ENCODE data around the gene TGIF1. TPM values are rescaled to one million over a fixed set of nuclear protein-coding genes. Genes with fewer than 3 reads are reported as not detected.
A peak's percentile ranks its signal among the peaks of the same experiment; 100 is the strongest.

TGIF1 gene
- total and polyA plus RNA-seq, 9 of the 15 experiments (the other 6 are each of a cell fraction or from before 2014, with no cell fraction given) = 16.1 to 77.7 (median 44.6) TPM

DNA sequence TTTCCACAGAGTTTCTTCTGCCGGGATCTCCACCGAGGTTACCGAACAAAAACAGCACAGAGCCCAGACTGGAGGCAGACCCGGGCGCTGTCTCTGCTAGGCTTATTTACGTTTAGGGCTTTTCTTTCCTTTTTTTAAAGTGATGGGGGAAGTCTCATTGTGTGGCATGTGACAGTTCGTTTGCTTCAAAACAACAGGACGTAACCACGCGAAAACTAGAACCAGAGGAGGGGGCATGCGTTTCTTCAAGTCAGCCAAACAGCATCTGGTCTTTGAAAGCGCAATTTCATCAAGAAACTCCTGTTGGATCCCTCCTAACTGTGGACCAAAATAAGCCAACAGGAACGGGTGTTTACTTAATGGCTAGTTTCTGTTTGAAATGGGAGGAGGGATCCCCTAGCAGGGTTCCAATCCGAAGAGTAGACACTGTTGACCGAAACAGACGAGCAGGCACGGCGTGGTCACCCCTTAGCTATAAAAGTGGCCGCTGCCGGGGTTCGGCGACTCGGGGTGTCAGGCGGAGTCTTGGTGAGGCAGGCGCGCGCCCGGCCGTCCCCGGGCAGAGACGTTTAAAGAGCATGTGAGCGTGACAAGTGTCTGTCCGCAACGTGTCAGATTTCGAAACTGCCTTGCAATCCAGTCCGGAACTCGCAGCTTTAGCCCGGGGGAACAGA, 997 bp upstream of the TGIF1 start:
- TSS peak; percentile 62 for BruUV-seq (replicated peaks)
- Histone ChIP-seq H3K4me1 (replicated peaks in 1 of 2; ENCODE audit: control insufficient read depth in 2 of 2, insufficient read depth in 2 of 2, low read length in 2 of 2) (peaks cover 29 to 47% of the 10 kb centered on the region in 2 experiments), H3K9me3 (replicated peaks; ENCODE audit: control insufficient read depth, insufficient read depth, low read depth, low read length) (no peaks in the 10 kb centered on the region), H3K9me1 (ENCODE audit: control insufficient read depth, insufficient read depth, low read length) (no peaks in the 10 kb centered on the region), H3K27ac (ENCODE audit: extremely low read depth, low read depth, low read length) (peak overlapping the region; percentile 98), H2AFZ (ENCODE audit: low read depth, low read length) (peak overlapping the region; percentile 61), H3K4me3 (peak overlapping the region; percentile 87), H4K20me1 (replicated peaks; ENCODE audit: control insufficient read depth, insufficient read depth, low read length) (peaks cover 7% of the 10 kb centered on the region; the same call in 1 of the 2 replicates), H3K4me2 (ENCODE audit: insufficient read depth, low read length) (peak overlapping the region; percentile 99), H3K27me3 (ENCODE audit: control insufficient read depth in 2 of 2, insufficient read depth in 2 of 2, low read length in 2 of 2) (no peaks in the 10 kb centered on the region), H3K9ac (ENCODE audit: insufficient read depth in 1 of 2, low read depth in 2 of 2, low read length in 2 of 2) (peak overlapping the region; percentile 91 to 99), H3K36me3 (ENCODE audit: control insufficient read depth, insufficient read depth, low read length) (peaks cover 4% of the 10 kb centered on the region; the same call in 2 of the 3 replicates), H3K79me2 (ENCODE audit: control insufficient read depth, insufficient read depth, low read length) (peaks cover 73% of the 10 kb centered on the region)
- FAIRE-seq (peak; percentile 44), ATAC-seq (peak; percentile 12), DNase-seq (ENCODE audit: extremely low read depth in 1 of 4, low spot score in 3 of 4) (no peak)
- in situ Hi-C loops (cut with MboI) (no loop called here), intact Hi-C loops (cut with micrococcal nuclease) (loop anchor here (2.0 kb wide), 2 partner anchors 154 to 218 kb away; no protein-coding TSS in a partner anchor)
- under 1% methylated on average over 38 of the region's 38 CpGs for WGBS (ENCODE audit: insufficient coverage, low coverage, missing lambda C conversion rate)
- POLR2A ChIA-PET = interaction anchor here (0.6 to 4.1 kb wide), 17 partner anchors 14 to 216 kb away, joined by 3 to 35 read pairs (median 4); no protein-coding TSS in a partner anchor
- CTCF ChIA-PET (ENCODE audit: low intra/inter-chr PET ratio) = interaction anchor here (1.6 kb wide), 1 partner anchor 168 kb away, joined by 5 read pairs; no protein-coding TSS in a partner anchor
- TF ChIP-seq SETDB1 (IDR thresholded peaks at IDR 0.05; ENCODE audit: low read length) (no peak), RHOXF2B (CRISPR knock-in tag; conservative IDR thresholded peaks at IDR 0.05) (0 out of 2 replicates have a peak, but pooled peaks have one; percentile 4), HDAC6 (IDR thresholded peaks at IDR 0.05; ENCODE audit: low read depth, low read length) (no peak), MXD1 (CRISPR knock-in tag; IDR thresholded peaks at IDR 0.05; ENCODE audit: borderline replicate concordance, poor library complexity, severe bottlenecking) (peak; percentile 27), HMG20B (CRISPR knock-in tag; IDR thresholded peaks at IDR 0.05) (peak; percentile 75; the same call in 1 of the 2 replicates), MTA3 (IDR thresholded peaks at IDR 0.05; ENCODE audit: borderline replicate concordance) (no peak), CTBP1 (IDR thresholded peaks at IDR 0.05; ENCODE audit: borderline replicate concordance) (no peak), RBM22 (IDR thresholded peaks at IDR 0.05; ENCODE audit: low read depth, low read length, poor library complexity, severe bottlenecking) (peak; percentile 82), NEUROD1 (IDR thresholded peaks at IDR 0.05; ENCODE audit: borderline replicate concordance, low read depth, low read length, partially characterized antibody) (peak; percentile 58), MYNN (IDR thresholded peaks at IDR 0.05) (0 out of 2 replicates have a peak, but pooled peaks have one; percentile 27), MYNN (CRISPR knock-in tag; IDR thresholded peaks at IDR 0.05) (no peak), ZNF780A (CRISPR knock-in tag; IDR thresholded peaks at IDR 0.05) (peak; percentile 78; the same call in 1 of the 2 replicates), ZNF445 (CRISPR knock-in tag; IDR thresholded peaks at IDR 0.05; ENCODE audit: low read depth) (0 out of 2 replicates have a peak, but pooled peaks have one; percentile 69)
- TF ChIP-seq, protein P1, sequence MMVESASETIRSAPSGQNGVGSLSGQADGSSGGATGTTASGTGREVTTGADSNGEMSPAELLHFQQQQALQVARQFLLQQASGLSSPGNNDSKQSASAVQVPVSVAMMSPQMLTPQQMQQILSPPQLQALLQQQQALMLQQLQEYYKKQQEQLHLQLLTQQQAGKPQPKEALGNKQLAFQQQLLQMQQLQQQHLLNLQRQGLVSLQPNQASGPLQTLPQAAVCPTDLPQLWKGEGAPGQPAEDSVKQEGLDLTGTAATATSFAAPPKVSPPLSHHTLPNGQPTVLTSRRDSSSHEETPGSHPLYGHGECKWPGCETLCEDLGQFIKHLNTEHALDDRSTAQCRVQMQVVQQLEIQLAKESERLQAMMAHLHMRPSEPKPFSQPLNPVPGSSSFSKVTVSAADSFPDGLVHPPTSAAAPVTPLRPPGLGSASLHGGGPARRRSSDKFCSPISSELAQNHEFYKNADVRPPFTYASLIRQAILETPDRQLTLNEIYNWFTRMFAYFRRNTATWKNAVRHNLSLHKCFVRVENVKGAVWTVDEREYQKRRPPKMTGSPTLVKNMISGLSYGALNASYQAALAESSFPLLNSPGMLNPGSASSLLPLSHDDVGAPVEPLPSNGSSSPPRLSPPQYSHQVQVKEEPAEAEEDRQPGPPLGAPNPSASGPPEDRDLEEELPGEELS (CRISPR knock-in tag; IDR thresholded peaks at IDR 0.05; ENCODE audit: borderline replicate concordance) = peak; percentile 61; the same call in 1 of the 2 replicates
- TF ChIP-seq, protein P2, sequence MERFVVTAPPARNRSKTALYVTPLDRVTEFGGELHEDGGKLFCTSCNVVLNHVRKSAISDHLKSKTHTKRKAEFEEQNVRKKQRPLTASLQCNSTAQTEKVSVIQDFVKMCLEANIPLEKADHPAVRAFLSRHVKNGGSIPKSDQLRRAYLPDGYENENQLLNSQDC (CRISPR knock-in tag; IDR thresholded peaks at IDR 0.05) = no peak
- TF ChIP-seq, protein P3, sequence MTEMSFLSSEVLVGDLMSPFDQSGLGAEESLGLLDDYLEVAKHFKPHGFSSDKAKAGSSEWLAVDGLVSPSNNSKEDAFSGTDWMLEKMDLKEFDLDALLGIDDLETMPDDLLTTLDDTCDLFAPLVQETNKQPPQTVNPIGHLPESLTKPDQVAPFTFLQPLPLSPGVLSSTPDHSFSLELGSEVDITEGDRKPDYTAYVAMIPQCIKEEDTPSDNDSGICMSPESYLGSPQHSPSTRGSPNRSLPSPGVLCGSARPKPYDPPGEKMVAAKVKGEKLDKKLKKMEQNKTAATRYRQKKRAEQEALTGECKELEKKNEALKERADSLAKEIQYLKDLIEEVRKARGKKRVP (CRISPR knock-in tag; IDR thresholded peaks at IDR 0.05) = peak; percentile 68

Data from K562 (cell line).